A549 (cell line): ENCODE data around the gene LYRM7.

ENCODE experiments used
- BHLHE40 ChIP-seq: IDR thresholded peaks from 2 replicates; pipeline ENCODE4 v1.6.1; 2012; ENCODE audit warnings: low read depth, low read length, inconsistent platforms
- MAFK ChIP-seq: fragments of 450-650 bp; IDR thresholded peaks from 2 replicates; pipeline ENCODE4 v1.6.1; 2014; ENCODE audit not compliant: partially characterized antibody
- POLR2A ChIP-seq: IDR thresholded peaks from 2 replicates; pipeline ENCODE4 v1.6.1; 2012; ENCODE audit warnings: mild to moderate bottlenecking, low read length
- TF ChIP-seq, protein P1 (sequence below): fragments of >200 bp; sonication (Bioruptor Twin); formaldehyde crosslinking; IDR thresholded peaks from 3 replicates; pipeline ENCODE4 v1.5.1; 2016

- TF ChIP-seq POLR2A (no peak), BHLHE40 (no peak), MAFK (no peak)
- TF ChIP-seq, protein P1, sequence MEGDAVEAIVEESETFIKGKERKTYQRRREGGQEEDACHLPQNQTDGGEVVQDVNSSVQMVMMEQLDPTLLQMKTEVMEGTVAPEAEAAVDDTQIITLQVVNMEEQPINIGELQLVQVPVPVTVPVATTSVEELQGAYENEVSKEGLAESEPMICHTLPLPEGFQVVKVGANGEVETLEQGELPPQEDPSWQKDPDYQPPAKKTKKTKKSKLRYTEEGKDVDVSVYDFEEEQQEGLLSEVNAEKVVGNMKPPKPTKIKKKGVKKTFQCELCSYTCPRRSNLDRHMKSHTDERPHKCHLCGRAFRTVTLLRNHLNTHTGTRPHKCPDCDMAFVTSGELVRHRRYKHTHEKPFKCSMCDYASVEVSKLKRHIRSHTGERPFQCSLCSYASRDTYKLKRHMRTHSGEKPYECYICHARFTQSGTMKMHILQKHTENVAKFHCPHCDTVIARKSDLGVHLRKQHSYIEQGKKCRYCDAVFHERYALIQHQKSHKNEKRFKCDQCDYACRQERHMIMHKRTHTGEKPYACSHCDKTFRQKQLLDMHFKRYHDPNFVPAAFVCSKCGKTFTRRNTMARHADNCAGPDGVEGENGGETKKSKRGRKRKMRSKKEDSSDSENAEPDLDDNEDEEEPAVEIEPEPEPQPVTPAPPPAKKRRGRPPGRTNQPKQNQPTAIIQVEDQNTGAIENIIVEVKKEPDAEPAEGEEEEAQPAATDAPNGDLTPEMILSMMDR: no peak
Measured at GRCh38 chr5:131224387-131225201, 53.9 kb downstream of the LYRM7 start.
